NT2/D1 (cell line): ENCODE results near the gene ABCC4.

Experiments
- YY1 ChIP-seq: IDR thresholded peaks from 2 replicates; pipeline ENCODE4 v1.6.1; 2011; ENCODE audit not compliant: insufficient read length, insufficient read depth
- ZNF274 ChIP-seq: IDR thresholded peaks from 2 replicates; pipeline ENCODE4 v1.6.1; 2011; ENCODE audit warnings: mild to moderate bottlenecking, low read depth, low read length

DNA sequence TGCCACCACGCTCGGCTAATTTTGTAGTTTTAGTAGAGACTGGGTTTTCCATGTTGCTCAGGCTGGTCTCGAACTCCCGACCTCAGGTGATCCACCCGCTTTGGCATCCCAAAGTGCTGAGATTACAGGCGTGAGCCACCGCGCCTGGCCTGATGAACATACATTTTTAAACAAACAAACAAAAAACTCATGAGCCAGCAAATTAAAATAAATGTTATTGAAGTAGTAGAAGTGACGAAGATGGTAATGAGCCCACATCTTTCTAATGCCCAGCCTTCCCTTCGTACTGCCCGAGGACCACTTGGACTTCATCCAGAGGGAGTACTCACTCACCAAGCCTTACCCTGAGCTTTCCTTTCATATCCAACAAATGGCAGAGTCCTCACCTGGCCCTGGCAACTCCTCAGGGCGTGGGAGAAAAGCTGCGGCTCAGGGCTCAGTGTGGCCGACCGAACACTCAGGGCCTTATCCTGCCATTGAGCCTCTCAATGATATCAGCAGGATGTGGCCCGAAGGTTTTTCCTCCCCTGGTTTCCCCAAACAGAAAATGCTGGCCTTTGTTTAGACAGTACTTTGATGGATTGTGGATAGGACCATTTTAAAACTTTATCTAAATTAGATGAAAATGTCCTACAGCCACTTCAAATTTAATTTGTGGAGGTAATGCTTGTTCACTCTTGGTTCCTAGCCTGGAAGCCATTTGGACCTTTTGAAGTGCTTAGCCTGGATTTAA is 22.8 kb upstream of the ABCC4 start:
- TF ChIP-seq ZNF274 (no peak), YY1 (no peak)
